Measurements from ENCODE around the gene MYO6.

- TF ChIP-seq CTCF (IDR thresholded peaks at IDR 0.05; ENCODE audit: low read depth, low read length) (no peak), EZH2phosphoT487 (IDR thresholded peaks at IDR 0.05; ENCODE audit: low read depth) (no peak)
Observed at GRCh38 chr6:75850026-75850833, 101.2 kb downstream of the MYO6 start.
